Ascending aorta (tissue), 2 donors: ENCODE results near the gene DDX31. TPM values are rescaled to one million over a fixed set of nuclear protein-coding genes. Genes with fewer than 3 reads are reported as not detected.

Source experiments
- DNase-seq, 2 donors: peaks; one replicate each; pipeline ENCODE4 v3.0.0-alpha.2; 2019; ENCODE audit warnings: low spot score in 2 of 2
- H3K27ac ChIP-seq, 2 donors: fragments of 200-600 bp; sonication (generic); one replicate each; pipeline ENCODE4 v1.5.1; 2016 to 2017; ENCODE audit warnings: mild to moderate bottlenecking in 1 of 2
- H3K27me3 ChIP-seq: fragments of 200-600 bp; sonication (generic); one replicate; pipeline ENCODE4 v1.5.1; 2017
- H3K36me3 ChIP-seq, 2 donors: fragments of 200-600 bp; sonication (generic); one replicate each; pipeline ENCODE4 v1.5.1; 2016
- H3K4me1 ChIP-seq, 2 donors: fragments of 200-600 bp; sonication (generic); one replicate each; pipeline ENCODE4 v1.5.1; 2016 to 2017; ENCODE audit warnings: mild to moderate bottlenecking in 1 of 2
- H3K4me3 ChIP-seq, 2 donors: fragments of 200-600 bp; sonication (generic); one replicate each; pipeline ENCODE4 v1.5.1; 2016 to 2017; ENCODE audit warnings: mild to moderate bottlenecking in 1 of 2
- H3K9me3 ChIP-seq, 2 donors: fragments of 200-600 bp; sonication (generic); one replicate each; pipeline ENCODE4 v1.5.1; 2016
- intact Hi-C: fragments of 100-400 bp; cut with DNase I; formaldehyde crosslinking; loops from one replicate; pipeline ENCODE4 v1.15.1; 2023
- total RNA-seq: library from RNA; depleted of rRNA; stranded (reverse); fragments of >200 nt; gene quantifications from one replicate; pipeline ENCODE4 v1.1.0, GENCODE V29; 2016
- TF ChIP-seq, protein P1 (sequence below), 3 experiments: fragments of 200-600 bp in 2 of 3; fragments of 450-650 bp in 1 of 3; sonication (generic) in 2 of 3; IDR thresholded peaks; one replicate each; pipeline ENCODE4 v1.5.1; 2016 to 2019; ENCODE audit warnings: antibody characterized with exemption in 3 of 3, mild to moderate bottlenecking in 1 of 3, moderate library complexity in 1 of 3

Gene DDX31
- total RNA-seq, 1 donor from 2014 or later = 20.4 TPM

DNA sequence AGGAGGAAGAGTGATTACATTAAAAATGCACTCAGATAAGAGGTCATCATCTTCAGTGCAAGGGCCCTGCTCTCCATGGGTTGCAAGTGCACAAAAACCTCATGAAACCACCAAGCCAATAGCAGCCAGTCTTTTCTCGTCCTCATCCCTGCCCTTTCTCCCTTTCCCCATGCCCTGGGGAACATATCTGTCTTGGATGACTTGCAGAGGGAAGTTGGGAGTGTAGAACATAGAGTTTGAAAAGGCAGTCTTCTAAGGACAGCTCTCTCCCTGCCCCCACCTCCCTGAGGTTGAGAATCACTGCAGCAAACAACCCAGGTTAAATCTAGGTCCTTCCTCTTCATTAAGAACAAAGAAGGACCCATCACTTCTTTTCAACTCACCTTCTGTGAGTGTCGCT is 22.0 kb downstream of the DDX31 start:
- Histone ChIP-seq H3K27me3 (no peaks in the 10 kb centered on the region), H3K4me3 (no peak overlapping the region), H3K9me3 (no peaks in the 10 kb centered on the region), H3K27ac (no peak overlapping the region), H3K36me3 (peaks cover 65 to 89% of the 10 kb centered on the region in 2 donors), H3K4me1 (no peaks in the 10 kb centered on the region)
- intact Hi-C loops = no loop called here
- TF ChIP-seq, protein P1, sequence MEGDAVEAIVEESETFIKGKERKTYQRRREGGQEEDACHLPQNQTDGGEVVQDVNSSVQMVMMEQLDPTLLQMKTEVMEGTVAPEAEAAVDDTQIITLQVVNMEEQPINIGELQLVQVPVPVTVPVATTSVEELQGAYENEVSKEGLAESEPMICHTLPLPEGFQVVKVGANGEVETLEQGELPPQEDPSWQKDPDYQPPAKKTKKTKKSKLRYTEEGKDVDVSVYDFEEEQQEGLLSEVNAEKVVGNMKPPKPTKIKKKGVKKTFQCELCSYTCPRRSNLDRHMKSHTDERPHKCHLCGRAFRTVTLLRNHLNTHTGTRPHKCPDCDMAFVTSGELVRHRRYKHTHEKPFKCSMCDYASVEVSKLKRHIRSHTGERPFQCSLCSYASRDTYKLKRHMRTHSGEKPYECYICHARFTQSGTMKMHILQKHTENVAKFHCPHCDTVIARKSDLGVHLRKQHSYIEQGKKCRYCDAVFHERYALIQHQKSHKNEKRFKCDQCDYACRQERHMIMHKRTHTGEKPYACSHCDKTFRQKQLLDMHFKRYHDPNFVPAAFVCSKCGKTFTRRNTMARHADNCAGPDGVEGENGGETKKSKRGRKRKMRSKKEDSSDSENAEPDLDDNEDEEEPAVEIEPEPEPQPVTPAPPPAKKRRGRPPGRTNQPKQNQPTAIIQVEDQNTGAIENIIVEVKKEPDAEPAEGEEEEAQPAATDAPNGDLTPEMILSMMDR (IDR thresholded peaks at IDR 0.05) = no peak
- DNase-seq = no peak

GRCh38 chr9:132647355-132647754 is 22.4 kb downstream of the DDX31 start:
- Histone ChIP-seq H3K4me1 (no peaks in the 10 kb centered on the region), H3K4me3 (no peak overlapping the region), H3K36me3 (peaks cover 68 to 88% of the 10 kb centered on the region in 2 donors), H3K27me3 (no peaks in the 10 kb centered on the region), H3K27ac (no peak overlapping the region), H3K9me3 (no peaks in the 10 kb centered on the region)
- TF ChIP-seq, protein P1 (IDR thresholded peaks at IDR 0.05) = no peak
- no peak for DNase-seq
- intact Hi-C loops = no loop called here

DNA sequence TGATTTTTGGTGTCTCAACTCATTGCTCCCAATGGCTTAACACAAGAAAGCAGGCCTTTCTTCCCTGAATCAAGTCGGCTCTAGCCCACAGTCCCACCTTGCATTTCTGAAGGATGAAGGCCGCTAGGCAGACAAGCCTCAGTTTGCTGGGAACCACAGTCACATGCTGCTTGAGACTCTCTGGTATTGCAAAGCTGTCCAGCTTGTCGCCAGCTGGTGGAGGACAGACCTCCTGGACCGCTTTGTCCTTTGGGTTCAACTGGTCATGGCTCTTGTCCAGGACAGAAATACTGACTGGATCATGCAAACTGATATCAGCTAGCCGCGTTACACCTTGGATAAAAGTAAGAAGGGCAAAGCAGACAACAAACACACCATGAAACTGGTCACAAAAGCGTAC is 23.1 kb downstream of the DDX31 start:
- H3K27me3 ChIP-seq = no peaks in the 10 kb centered on the region
- H3K4me3 ChIP-seq = no peak overlapping the region
- TF ChIP-seq, protein P1 (IDR thresholded peaks at IDR 0.05) = no peak
- no peaks in the 10 kb centered on the region for H3K9me3 ChIP-seq
- no peak overlapping the region for H3K27ac ChIP-seq
- H3K4me1 ChIP-seq = no peaks in the 10 kb centered on the region
- H3K36me3 ChIP-seq = peaks cover 69 to 87% of the 10 kb centered on the region in 2 donors
- intact Hi-C loops = no loop called here
- no peak for DNase-seq

DNA sequence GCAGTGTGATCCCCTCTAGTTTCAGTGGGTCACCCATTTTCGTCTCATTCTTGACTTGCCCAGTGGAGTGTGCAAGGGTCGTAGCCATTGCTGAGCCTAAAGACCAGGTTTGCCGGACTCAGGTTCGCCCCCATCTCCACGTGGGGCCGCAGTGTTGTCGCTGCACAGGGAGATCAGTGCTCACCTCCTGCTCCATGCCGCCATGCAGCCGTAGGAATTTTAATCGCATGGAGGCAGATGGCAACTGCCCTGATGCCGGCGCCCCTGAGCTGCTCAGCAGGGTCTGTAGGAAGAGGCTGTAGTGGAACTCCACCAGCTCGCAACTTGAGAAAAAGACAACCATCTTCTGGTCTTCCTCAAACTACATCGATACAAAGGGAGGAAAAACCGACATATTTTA is 24.1 kb downstream of the DDX31 start:
- no peaks in the 10 kb centered on the region for H3K27me3 ChIP-seq
- intact Hi-C loops = no loop called here
- TF ChIP-seq, protein P1 (IDR thresholded peaks at IDR 0.05) = no peak
- no peak for DNase-seq
- no peak overlapping the region for H3K4me3 ChIP-seq
- H3K36me3 ChIP-seq = peaks cover 67 to 87% of the 10 kb centered on the region in 2 donors
- no peaks in the 10 kb centered on the region for H3K4me1 ChIP-seq
- no peak overlapping the region for H3K27ac ChIP-seq
- no peaks in the 10 kb centered on the region for H3K9me3 ChIP-seq

GRCh38 chr9:132645306-132645705 is 24.5 kb downstream of the DDX31 start:
- Histone ChIP-seq H3K27me3 (no peaks in the 10 kb centered on the region), H3K36me3 (peaks cover 71 to 87% of the 10 kb centered on the region in 2 donors), H3K4me3 (no peak overlapping the region), H3K27ac (no peak overlapping the region), H3K4me1 (no peaks in the 10 kb centered on the region), H3K9me3 (no peaks in the 10 kb centered on the region)
- DNase-seq = no peak
- TF ChIP-seq, protein P1 (IDR thresholded peaks at IDR 0.05) = no peak
- intact Hi-C loops = no loop called here

DNA sequence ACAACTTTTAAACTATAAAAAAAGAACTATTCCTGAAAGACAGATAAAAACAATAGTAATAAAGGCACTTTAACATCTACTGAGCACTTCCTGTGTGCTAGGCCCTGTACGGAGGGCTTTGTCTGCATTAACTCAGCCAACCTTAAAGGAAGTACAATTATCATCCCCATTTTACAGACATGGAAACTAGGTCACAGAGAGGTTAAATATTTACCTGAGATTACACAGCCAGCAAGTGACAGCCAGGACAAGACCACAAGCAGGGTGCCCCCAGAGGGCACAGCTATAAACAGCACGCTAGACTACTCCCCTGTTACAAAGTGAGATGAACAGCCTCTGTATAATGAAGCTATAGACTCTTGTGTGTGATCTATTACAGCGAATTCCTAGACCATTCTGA is 25.5 kb downstream of the DDX31 start:
- H3K4me3 ChIP-seq = no peak overlapping the region
- TF ChIP-seq, protein P1 (IDR thresholded peaks at IDR 0.05) = no peak
- intact Hi-C loops = no loop called here

More for the DNA sequence above, 25.5 kb downstream of the DDX31 start:
- H3K27ac ChIP-seq = no peak overlapping the region
- peaks cover 67 to 89% of the 10 kb centered on the region in 2 donors for H3K36me3 ChIP-seq
- no peaks in the 10 kb centered on the region for H3K27me3 ChIP-seq
- DNase-seq = no peak
- no peaks in the 10 kb centered on the region for H3K9me3 ChIP-seq
- H3K4me1 ChIP-seq = no peaks in the 10 kb centered on the region
